Adrenal gland (tissue), 12 donors: Measurements from ENCODE around the gene ACOT12. TPM values are rescaled to one million over a fixed set of nuclear protein-coding genes. Genes with fewer than 3 reads are reported as not detected.
"Not testable (repeated sequence)": the region's sequence is repeated elsewhere in the genome, so short reads cannot be mapped to it uniquely, and the experiment has no call there.

Source experiments
- DNase-seq, 7 donors: peaks; one replicate each; pipeline ENCODE4 v3.0.0-alpha.2; 2019 to 2020
- H3K27ac ChIP-seq, 5 donors: fragments of 200-600 bp; sonication (generic) in 4 of 5; 1 replicate in 3 of 5; 2 replicates in 2 of 5; pipeline versions ENCODE4 v1.5.1 to v1.8.0; 2016 to 2020; ENCODE audit warnings: mild to moderate bottlenecking in 1 of 5
- H3K27me3 ChIP-seq: fragments of 200-600 bp; 2 replicates; pipeline ENCODE4 v1.8.0; 2021
- H3K36me3 ChIP-seq, 2 donors: fragments of 200-600 bp; replicated peaks in 1 of 2; 1 replicate in 1 of 2; 2 replicates in 1 of 2; pipeline versions ENCODE4 v1.5.1 to v1.8.0; 2018 to 2022
- H3K4me1 ChIP-seq, 2 donors: fragments of 200-600 bp; replicated peaks in 1 of 2; 1 replicate in 1 of 2; 2 replicates in 1 of 2; pipeline versions ENCODE4 v1.5.1 to v1.8.0; 2018 to 2021
- H3K4me3 ChIP-seq, 4 donors: fragments of 200-600 bp; sonication (generic) in 3 of 4; one replicate each; pipeline ENCODE4 v1.5.1; 2016 to 2018
- H3K9me3 ChIP-seq, 3 donors: fragments of 200-600 bp; sonication (generic) in 1 of 3; replicated peaks in 1 of 3; 1 replicate in 2 of 3; 2 replicates in 1 of 3; pipeline versions ENCODE4 v1.5.1 to v1.8.0; 2016 to 2021
- POLR2A ChIP-seq, 2 donors: fragments of 450-650 bp; IDR thresholded peaks; one replicate each; pipeline ENCODE4 v1.6.1; 2017; ENCODE audit warnings: antibody characterized with exemption in 2 of 2, mild to moderate bottlenecking in 2 of 2, moderate library complexity in 1 of 2
- WGBS, 4 donors: extraction: QIAGEN DNeasy Blood & Tissue Kit in 2 of 4; methylation state at CpG; one replicate each; pipeline versions ENCODE4 v1.1.5 to v1.1.7; 2013 to 2017; 5-methylcytosine and 5-hydroxymethylcytosine counted together
- intact Hi-C, 2 donors: fragments of 100-400 bp; cut with DNase I; formaldehyde crosslinking; loops; one replicate each; pipeline versions ENCODE4 v1.14.1 to v1.15.0; 2022 to 2023
- polyA plus RNA-seq, 3 donors: library from polyadenylated mRNA; stranded (reverse); fragments of 200-250 nt in 2 of 3; fragments of 350-450 nt in 1 of 3; fragmentation: Illumina TruSeq in 1 of 3; extraction: RNeasy Lipid Tissue Mini Kit (QIAGEN cat#74804) in 1 of 3; gene quantifications; one replicate each; pipeline ENCODE4 v1.2.3, GENCODE V29; 2013 to 2014
- total RNA-seq, 9 donors: library from RNA; depleted of rRNA in 4 of 9; stranded (reverse); fragments of >200 nt in 4 of 9; fragments of 120-200 nt in 1 of 9; fragmentation: NEBNext Ultra II Directional in 1 of 9; extraction: Animal tissue kit (Norgen Biotek cat#: 25700) in 1 of 9; gene quantifications; one replicate each; pipeline versions ENCODE4 v1.1.0 to v1.2.4, GENCODE V29; 2013 to 2023
- TF ChIP-seq, protein P1 (sequence below), 6 experiments: fragments of 450-650 bp in 4 of 6; fragments of 200-600 bp in 2 of 6; sonication (generic) in 1 of 6; IDR thresholded peaks; 1 replicate in 5 of 6; 2 replicates in 1 of 6; pipeline versions ENCODE4 v1.5.1 to v1.8.0; 2016 to 2021; ENCODE audit warnings: antibody characterized with exemption in 6 of 6, mild to moderate bottlenecking in 2 of 6, moderate library complexity in 1 of 6
- donor health status: healthy with polysubstance abuse.
- donor health status: Bipolar disorder and iron deficiency.
- donor health status: DM: yes; HTN: yes; CAD: no.
- donor health status: DM: no; HTN: no; CAD: no.
- donor health status: DM: no; HTN: no; CAD: no.
- donor health status: DM: yes; HTN: yes; CAD: no.

The ACOT12 gene
- total and polyA plus RNA-seq, 12 donors, result not detected

DNA sequence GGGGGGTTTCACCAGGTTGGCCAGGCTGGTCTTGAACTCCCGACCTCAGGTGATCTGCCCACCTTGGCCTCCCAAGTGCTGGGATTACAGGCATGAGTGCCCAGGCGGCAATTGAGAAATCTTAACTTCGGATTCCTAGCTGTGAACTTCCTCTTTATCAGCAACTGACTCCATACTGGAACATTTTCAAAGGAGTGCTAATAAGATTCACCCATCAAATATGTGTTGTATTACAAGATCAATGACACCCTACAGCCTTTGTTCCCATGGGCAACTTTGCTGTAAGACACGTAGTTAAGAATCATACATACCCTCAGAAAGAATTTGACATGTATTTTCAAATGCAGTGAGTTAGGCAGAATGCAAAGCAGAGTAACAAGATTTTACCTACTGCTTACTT lies 23.1 kb upstream of the ACOT12 start:
- intact Hi-C loops, result no loop called here
- Histone ChIP-seq H3K36me3 (no peaks in the 10 kb centered on the region), H3K27me3 (no peaks in the 10 kb centered on the region), H3K9me3 (no peaks in the 10 kb centered on the region), H3K27ac (no peak overlapping the region), H3K4me3 (no peak overlapping the region), H3K4me1 (no peaks in the 10 kb centered on the region)
- DNase-seq, result no peak
- 80 to 87% (median 81%) methylated on average over 4 of the region's 4 CpGs for WGBS, 4 donors
- TF ChIP-seq POLR2A (IDR thresholded peaks at IDR 0.05), result no peak
- TF ChIP-seq, protein P1, sequence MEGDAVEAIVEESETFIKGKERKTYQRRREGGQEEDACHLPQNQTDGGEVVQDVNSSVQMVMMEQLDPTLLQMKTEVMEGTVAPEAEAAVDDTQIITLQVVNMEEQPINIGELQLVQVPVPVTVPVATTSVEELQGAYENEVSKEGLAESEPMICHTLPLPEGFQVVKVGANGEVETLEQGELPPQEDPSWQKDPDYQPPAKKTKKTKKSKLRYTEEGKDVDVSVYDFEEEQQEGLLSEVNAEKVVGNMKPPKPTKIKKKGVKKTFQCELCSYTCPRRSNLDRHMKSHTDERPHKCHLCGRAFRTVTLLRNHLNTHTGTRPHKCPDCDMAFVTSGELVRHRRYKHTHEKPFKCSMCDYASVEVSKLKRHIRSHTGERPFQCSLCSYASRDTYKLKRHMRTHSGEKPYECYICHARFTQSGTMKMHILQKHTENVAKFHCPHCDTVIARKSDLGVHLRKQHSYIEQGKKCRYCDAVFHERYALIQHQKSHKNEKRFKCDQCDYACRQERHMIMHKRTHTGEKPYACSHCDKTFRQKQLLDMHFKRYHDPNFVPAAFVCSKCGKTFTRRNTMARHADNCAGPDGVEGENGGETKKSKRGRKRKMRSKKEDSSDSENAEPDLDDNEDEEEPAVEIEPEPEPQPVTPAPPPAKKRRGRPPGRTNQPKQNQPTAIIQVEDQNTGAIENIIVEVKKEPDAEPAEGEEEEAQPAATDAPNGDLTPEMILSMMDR (IDR thresholded peaks at IDR 0.05), result no peak

- no peaks in the 10 kb centered on the region for H3K36me3 ChIP-seq
- no peaks in the 10 kb centered on the region for H3K4me1 ChIP-seq
- intact Hi-C loops, result no loop called here
- H3K9me3 ChIP-seq, result no peaks in the 10 kb centered on the region
- TF ChIP-seq POLR2A (IDR thresholded peaks at IDR 0.05), result no peak
- TF ChIP-seq, protein P1 (IDR thresholded peaks at IDR 0.05), result no peak
- no peak overlapping the region for H3K27ac ChIP-seq
- H3K27me3 ChIP-seq, result no peaks in the 10 kb centered on the region
- no peak for DNase-seq
- 90 to 96% (median 93%) methylated on average over 2 of the region's 2 CpGs for WGBS, 4 donors
- no peak overlapping the region for H3K4me3 ChIP-seq
Observed at GRCh38 chr5:81409896-81410295, 16.0 kb upstream of the ACOT12 start.

DNA sequence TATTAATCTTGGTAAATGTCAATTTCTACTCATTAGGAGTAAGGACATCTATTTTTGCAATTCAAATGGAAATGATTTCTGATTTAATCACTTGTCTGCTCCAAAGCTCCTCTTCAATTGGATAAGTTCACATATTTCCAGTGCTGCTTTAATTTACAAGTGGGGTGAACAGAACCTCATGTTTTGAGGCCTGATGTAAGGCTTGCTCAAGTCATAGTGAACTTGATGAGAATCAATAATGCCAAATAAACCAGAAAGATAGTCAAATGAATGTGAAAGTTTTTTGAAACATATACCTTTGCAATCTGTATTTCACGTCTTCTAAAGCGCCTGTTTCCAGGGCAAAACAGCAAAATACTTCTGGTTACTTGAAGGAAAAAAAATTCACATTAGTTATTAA lies 15.4 kb upstream of the ACOT12 start:
- DNase-seq, result no peak
- intact Hi-C loops, result no loop called here
- Histone ChIP-seq H3K27me3 (no peaks in the 10 kb centered on the region), H3K4me3 (no peak overlapping the region), H3K27ac (no peak overlapping the region), H3K36me3 (no peaks in the 10 kb centered on the region), H3K9me3 (no peaks in the 10 kb centered on the region), H3K4me1 (no peaks in the 10 kb centered on the region)
- 94 to 97% (median 96%) methylated on average over 2 of the region's 2 CpGs for WGBS, 4 donors
- TF ChIP-seq POLR2A (IDR thresholded peaks at IDR 0.05), result no peak
- TF ChIP-seq, protein P1 (IDR thresholded peaks at IDR 0.05), result no peak

- H3K4me1 ChIP-seq, result no peaks in the 10 kb centered on the region
- H3K4me3 ChIP-seq, result no peak overlapping the region
- no peak overlapping the region for H3K27ac ChIP-seq
- no peak for DNase-seq
- TF ChIP-seq POLR2A (IDR thresholded peaks at IDR 0.05), result no peak
- TF ChIP-seq, protein P1 (IDR thresholded peaks at IDR 0.05), result no peak
- intact Hi-C loops, result no loop called here
- no peaks in the 10 kb centered on the region for H3K27me3 ChIP-seq
- H3K36me3 ChIP-seq, result no peaks in the 10 kb centered on the region
- no peaks in the 10 kb centered on the region for H3K9me3 ChIP-seq
- WGBS, 4 donors, result 74 to 86% (median 76%) methylated on average over 1 of the region's 1 CpG
Observed at GRCh38 chr5:81408496-81408895, 14.6 kb upstream of the ACOT12 start.

- 66 to 88% (median 82%) methylated on average over 4 of the region's 4 CpGs for WGBS, 4 donors
- intact Hi-C loops, H3K27me3 ChIP-seq, H3K36me3 ChIP-seq, H3K4me3 ChIP-seq, H3K27ac ChIP-seq, H3K9me3 ChIP-seq, H3K4me1 ChIP-seq, DNase-seq: not testable (repeated sequence)
Observed at GRCh38 chr5:81407811-81408210, 13.9 kb upstream of the ACOT12 start.
